Activated CD4-positive, CD25-positive, alpha-beta regulatory T cell (primary cell): Measurements from ENCODE around the gene ANO8.
"Not testable (repeated sequence)": the region's sequence is repeated elsewhere in the genome, so short reads cannot be mapped to it uniquely, and the experiment has no call there.

Experiments
- DNase-seq, 4 experiments: peaks; one replicate each; lab custom pipeline; 2025; lab: John Stamatoyannopoulos, UW

The ANO8 gene

GRCh38 chr19:17312189-17313113 lies 22.2 kb downstream of the ANO8 start:
- DNase-seq: no peak

GRCh38 chr19:17311455-17312188 lies 23.0 kb downstream of the ANO8 start:
- DNase-seq: no peak

- no peak for DNase-seq
Measured at GRCh38 chr19:17309965-17310461, 24.6 kb downstream of the ANO8 start.

- DNase-seq: peak; percentile 90 to 97 (median 95)
Measured at GRCh38 chr19:17309198-17309964, 25.3 kb downstream of the ANO8 start, which contains the start of gene DDA1. DDA1 (plus strand) TSS chr19:17309563; CDS start chr19:17309655, 92 bp downstream.

- no peak for DNase-seq
Measured at GRCh38 chr19:17307876-17308377, 26.7 kb downstream of the ANO8 start.

- no peak for DNase-seq
Measured at GRCh38 chr19:17306285-17306714, 28.4 kb downstream of the ANO8 start.

- DNase-seq: peak; percentile 77 to 90 (median 84)
Measured at GRCh38 chr19:17305517-17306284, 29.0 kb downstream of the ANO8 start, which contains the start of gene MRPL34. MRPL34 (plus strand) TSS chr19:17305872; CDS start chr19:17305893, 21 bp downstream.

- no peak for DNase-seq
Measured at GRCh38 chr19:17305216-17305516, 29.5 kb downstream of the ANO8 start.

GRCh38 chr19:17304386-17305215 lies 30.1 kb downstream of the ANO8 start:
- no peak for DNase-seq

- no peak for DNase-seq
Measured at GRCh38 chr19:17303940-17304267, 30.8 kb downstream of the ANO8 start.

GRCh38 chr19:17303167-17303939 lies 31.3 kb downstream of the ANO8 start, which contains the start of gene ABHD8:
ABHD8 (minus strand) TSS chr19:17303425; CDS start chr19:17301616, 1,809 bp downstream.
- DNase-seq: peak; percentile 83 to 88 (median 84)

GRCh38 chr19:17302391-17303166 lies 32.1 kb downstream of the ANO8 start:
- no peak for DNase-seq

GRCh38 chr19:17300992-17301619 lies 33.5 kb downstream of the ANO8 start:
- DNase-seq: no peak

- no peak for DNase-seq
Measured at GRCh38 chr19:17296976-17297375, 37.7 kb downstream of the ANO8 start.

- DNase-seq: no peak
Measured at GRCh38 chr19:17296273-17296672, 38.4 kb downstream of the ANO8 start.

- not testable (repeated sequence) for DNase-seq
Measured at GRCh38 chr19:17295551-17295950, 39.1 kb downstream of the ANO8 start.

- peak in 2 of 4 experiments; percentile 18 to 37 for DNase-seq
Measured at GRCh38 chr19:17294051-17294891, 40.4 kb downstream of the ANO8 start.
